Activated CD4-positive, alpha-beta T cell treated with anti-CD3 and anti-CD28 coated beads, Interleukin-2, amount 50 U/mL, for 24 hours (primary cell): Measurements from ENCODE around the gene GPR37L1.
"Not testable (repeated sequence)": the region's sequence is repeated elsewhere in the genome, so short reads cannot be mapped to it uniquely, and the experiment has no call there.

ENCODE experiments used
- DNase-seq, 2 donors: peaks; one replicate each; pipeline ENCODE4 v3.0.0-alpha.2; 2020; ENCODE audit warnings: low read depth in 1 of 2, low spot score in 1 of 2

Gene GPR37L1

GRCh38 chr1:202107801-202108731 lies 14.7 kb upstream of the GPR37L1 start:
- DNase-seq: no peak

GRCh38 chr1:202110977-202111376 lies 11.7 kb upstream of the GPR37L1 start:
- DNase-seq: no peak

GRCh38 chr1:202111589-202111988 lies 11.1 kb upstream of the GPR37L1 start:
- not testable (repeated sequence) for DNase-seq

- DNase-seq: no peak
Observed at GRCh38 chr1:202112859-202113689, 9.6 kb upstream of the GPR37L1 start.

GRCh38 chr1:202113690-202114300 lies 8.9 kb upstream of the GPR37L1 start:
- no peak for DNase-seq

GRCh38 chr1:202116287-202116686 lies 6.4 kb upstream of the GPR37L1 start:
- DNase-seq: no peak

GRCh38 chr1:202117898-202118371 lies 4.8 kb upstream of the GPR37L1 start:
- no peak for DNase-seq

- no peak for DNase-seq
Observed at GRCh38 chr1:202121006-202121405, 1.7 kb upstream of the GPR37L1 start.

GRCh38 chr1:202123336-202123813 lies 658 bp downstream of the GPR37L1 start:
- DNase-seq: no peak

- DNase-seq: no peak
Observed at GRCh38 chr1:202124142-202124541, 1.4 kb downstream of the GPR37L1 start.

- DNase-seq: no peak
Observed at GRCh38 chr1:202125611-202126010, 2.9 kb downstream of the GPR37L1 start.

GRCh38 chr1:202126426-202126825 lies 3.7 kb downstream of the GPR37L1 start:
- no peak for DNase-seq

GRCh38 chr1:202127061-202127460 lies 4.3 kb downstream of the GPR37L1 start:
- DNase-seq: no peak

GRCh38 chr1:202127836-202128622 lies 5.3 kb downstream of the GPR37L1 start:
- DNase-seq: no peak

- DNase-seq: no peak
Observed at GRCh38 chr1:202129453-202130296, 7.0 kb downstream of the GPR37L1 start.

GRCh38 chr1:202130297-202130721 lies 7.6 kb downstream of the GPR37L1 start:
- no peak for DNase-seq

- DNase-seq: no peak
Observed at GRCh38 chr1:202130816-202131522, 8.3 kb downstream of the GPR37L1 start.

GRCh38 chr1:202131956-202132821 lies 9.5 kb downstream of the GPR37L1 start:
- no peak for DNase-seq
